ENCODE results near the gene PRM1.

DNA sequence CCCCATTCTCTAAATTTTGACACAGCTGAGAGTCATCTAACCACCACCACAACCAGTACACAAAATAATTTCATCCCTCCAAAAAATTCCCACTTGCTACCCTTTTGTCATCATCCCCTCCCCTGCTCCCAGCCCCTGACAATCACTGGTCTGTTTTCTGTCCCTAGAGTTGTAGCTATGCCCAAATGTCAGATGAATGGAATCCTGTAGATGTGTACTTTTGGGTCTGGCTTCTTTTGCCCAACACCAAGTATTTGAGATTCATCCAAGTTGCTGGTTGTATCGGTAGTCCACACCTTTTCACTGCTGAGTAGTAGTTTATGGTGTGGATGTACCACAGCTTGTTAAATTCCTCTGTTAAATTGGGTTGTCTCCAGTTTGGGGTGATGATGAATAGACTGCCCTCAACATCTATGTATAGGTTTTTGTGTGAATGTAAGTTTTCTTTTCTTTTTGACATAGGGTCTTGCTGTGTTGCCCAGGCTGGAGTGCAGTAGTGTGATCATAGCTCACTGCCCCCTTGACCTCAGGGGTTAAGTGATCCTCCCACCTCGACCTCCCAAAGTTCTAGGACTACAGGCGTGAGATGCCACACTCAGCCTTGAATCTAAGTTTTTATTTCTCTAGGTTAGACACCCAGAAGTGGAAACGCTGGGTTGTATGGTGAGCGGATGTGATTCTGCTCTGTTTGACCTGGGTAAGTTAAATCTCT lies 49.6 kb upstream of the PRM1 start:
- TF ChIP-seq, protein P1, sequence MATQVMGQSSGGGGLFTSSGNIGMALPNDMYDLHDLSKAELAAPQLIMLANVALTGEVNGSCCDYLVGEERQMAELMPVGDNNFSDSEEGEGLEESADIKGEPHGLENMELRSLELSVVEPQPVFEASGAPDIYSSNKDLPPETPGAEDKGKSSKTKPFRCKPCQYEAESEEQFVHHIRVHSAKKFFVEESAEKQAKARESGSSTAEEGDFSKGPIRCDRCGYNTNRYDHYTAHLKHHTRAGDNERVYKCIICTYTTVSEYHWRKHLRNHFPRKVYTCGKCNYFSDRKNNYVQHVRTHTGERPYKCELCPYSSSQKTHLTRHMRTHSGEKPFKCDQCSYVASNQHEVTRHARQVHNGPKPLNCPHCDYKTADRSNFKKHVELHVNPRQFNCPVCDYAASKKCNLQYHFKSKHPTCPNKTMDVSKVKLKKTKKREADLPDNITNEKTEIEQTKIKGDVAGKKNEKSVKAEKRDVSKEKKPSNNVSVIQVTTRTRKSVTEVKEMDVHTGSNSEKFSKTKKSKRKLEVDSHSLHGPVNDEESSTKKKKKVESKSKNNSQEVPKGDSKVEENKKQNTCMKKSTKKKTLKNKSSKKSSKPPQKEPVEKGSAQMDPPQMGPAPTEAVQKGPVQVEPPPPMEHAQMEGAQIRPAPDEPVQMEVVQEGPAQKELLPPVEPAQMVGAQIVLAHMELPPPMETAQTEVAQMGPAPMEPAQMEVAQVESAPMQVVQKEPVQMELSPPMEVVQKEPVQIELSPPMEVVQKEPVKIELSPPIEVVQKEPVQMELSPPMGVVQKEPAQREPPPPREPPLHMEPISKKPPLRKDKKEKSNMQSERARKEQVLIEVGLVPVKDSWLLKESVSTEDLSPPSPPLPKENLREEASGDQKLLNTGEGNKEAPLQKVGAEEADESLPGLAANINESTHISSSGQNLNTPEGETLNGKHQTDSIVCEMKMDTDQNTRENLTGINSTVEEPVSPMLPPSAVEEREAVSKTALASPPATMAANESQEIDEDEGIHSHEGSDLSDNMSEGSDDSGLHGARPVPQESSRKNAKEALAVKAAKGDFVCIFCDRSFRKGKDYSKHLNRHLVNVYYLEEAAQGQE (IDR thresholded peaks at IDR 0.05; ENCODE audit: insufficient read depth in 1 of 2, low read depth in 2 of 2, low read length in 2 of 2), result no peak
- TF ChIP-seq SIN3A (IDR thresholded peaks at IDR 0.05; ENCODE audit: borderline replicate concordance, insufficient read depth, low read length), result no peak
